Neural crest cell (in vitro differentiated cells): ENCODE data around the gene ZNF518A. TPM values are rescaled to one million over a fixed set of nuclear protein-coding genes. Genes with fewer than 3 reads are reported as not detected.

Experiments used
- total RNA-seq: library from RNA; stranded (reverse); gene quantifications from 2 replicates; pipeline ENCODE4 v1.2.1, GENCODE V29; 2021

Gene ZNF518A
- total RNA-seq, 1 donor from 2014 or later, result 31.2 TPM

Other genes with a start within 250 kb of the ZNF518A start
- 0.47 and 1.0 TPM in 2 replicates for gene CC2D2B, start 222.3 kb upstream of the ZNF518A start, total RNA-seq
- gene CCNJ, start 86.7 kb upstream of the ZNF518A start, total RNA-seq, result 61.3 and 62.6 TPM in 2 replicates
- gene BLNK, start 141.3 kb downstream of the ZNF518A start, total RNA-seq, result not detected in 2 replicates
- not detected in 2 replicates for gene DNTT, start 174.1 kb downstream of the ZNF518A start, total RNA-seq
- gene OPALIN, start 228.7 kb downstream of the ZNF518A start, total RNA-seq, result not detected in 2 replicates